ENCODE results near the gene LRRC23. TPM values are rescaled to one million over a fixed set of nuclear protein-coding genes. Genes with fewer than 3 reads are reported as not detected.

The LRRC23 gene
- total RNA-seq, 6 experiments from 2014 or later = 0.93 to 4.3 (median 2.6) TPM

GRCh38 chr12:6921539-6921938 is 16.9 kb downstream of the LRRC23 start:
- H3K9me3 ChIP-seq = no peaks in the 10 kb centered on the region
- 100% methylated on average over 1 of the region's 7 CpGs for WGBS (ENCODE audit: insufficient coverage, low coverage, low lambda C conversion rate, missing lambda C conversion rate)
- TF ChIP-seq POLR2A (IDR thresholded peaks at IDR 0.05) = no peak
- TF ChIP-seq, protein P1, sequence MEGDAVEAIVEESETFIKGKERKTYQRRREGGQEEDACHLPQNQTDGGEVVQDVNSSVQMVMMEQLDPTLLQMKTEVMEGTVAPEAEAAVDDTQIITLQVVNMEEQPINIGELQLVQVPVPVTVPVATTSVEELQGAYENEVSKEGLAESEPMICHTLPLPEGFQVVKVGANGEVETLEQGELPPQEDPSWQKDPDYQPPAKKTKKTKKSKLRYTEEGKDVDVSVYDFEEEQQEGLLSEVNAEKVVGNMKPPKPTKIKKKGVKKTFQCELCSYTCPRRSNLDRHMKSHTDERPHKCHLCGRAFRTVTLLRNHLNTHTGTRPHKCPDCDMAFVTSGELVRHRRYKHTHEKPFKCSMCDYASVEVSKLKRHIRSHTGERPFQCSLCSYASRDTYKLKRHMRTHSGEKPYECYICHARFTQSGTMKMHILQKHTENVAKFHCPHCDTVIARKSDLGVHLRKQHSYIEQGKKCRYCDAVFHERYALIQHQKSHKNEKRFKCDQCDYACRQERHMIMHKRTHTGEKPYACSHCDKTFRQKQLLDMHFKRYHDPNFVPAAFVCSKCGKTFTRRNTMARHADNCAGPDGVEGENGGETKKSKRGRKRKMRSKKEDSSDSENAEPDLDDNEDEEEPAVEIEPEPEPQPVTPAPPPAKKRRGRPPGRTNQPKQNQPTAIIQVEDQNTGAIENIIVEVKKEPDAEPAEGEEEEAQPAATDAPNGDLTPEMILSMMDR (IDR thresholded peaks at IDR 0.05) = no peak
- H3K36me3 ChIP-seq = no peaks in the 10 kb centered on the region
- DNase-seq (no peak), ATAC-seq (no peak)
- no peak overlapping the region for H3K4me3 ChIP-seq
- H3K27me3 ChIP-seq = no peaks in the 10 kb centered on the region
- peaks cover 0 to 23% (median 11%) of the 10 kb centered on the region in 4 donors for H3K4me1 ChIP-seq
- no peak overlapping the region for H3K27ac ChIP-seq
- intact Hi-C loops (cut with DNase I) = no loop called here

- peaks cover 0 to 30% (median 13%) of the 10 kb centered on the region in 4 donors for H3K4me1 ChIP-seq
- intact Hi-C loops (cut with DNase I) = no loop called here
- ATAC-seq (no peak), DNase-seq (no peak)
- H3K27me3 ChIP-seq = no peaks in the 10 kb centered on the region
- no peak overlapping the region for H3K27ac ChIP-seq
- H3K36me3 ChIP-seq = no peaks in the 10 kb centered on the region
- WGBS (ENCODE audit: insufficient coverage, low coverage, low lambda C conversion rate, missing lambda C conversion rate) = 79% methylated on average over 2 of the region's 9 CpGs
- H3K9me3 ChIP-seq = no peaks in the 10 kb centered on the region
- no peak overlapping the region for H3K4me3 ChIP-seq
- TF ChIP-seq, protein P1 (IDR thresholded peaks at IDR 0.05) = no peak
- TF ChIP-seq POLR2A (IDR thresholded peaks at IDR 0.05) = no peak
Measured at GRCh38 chr12:6921996-6922946, 17.6 kb downstream of the LRRC23 start.

DNA sequence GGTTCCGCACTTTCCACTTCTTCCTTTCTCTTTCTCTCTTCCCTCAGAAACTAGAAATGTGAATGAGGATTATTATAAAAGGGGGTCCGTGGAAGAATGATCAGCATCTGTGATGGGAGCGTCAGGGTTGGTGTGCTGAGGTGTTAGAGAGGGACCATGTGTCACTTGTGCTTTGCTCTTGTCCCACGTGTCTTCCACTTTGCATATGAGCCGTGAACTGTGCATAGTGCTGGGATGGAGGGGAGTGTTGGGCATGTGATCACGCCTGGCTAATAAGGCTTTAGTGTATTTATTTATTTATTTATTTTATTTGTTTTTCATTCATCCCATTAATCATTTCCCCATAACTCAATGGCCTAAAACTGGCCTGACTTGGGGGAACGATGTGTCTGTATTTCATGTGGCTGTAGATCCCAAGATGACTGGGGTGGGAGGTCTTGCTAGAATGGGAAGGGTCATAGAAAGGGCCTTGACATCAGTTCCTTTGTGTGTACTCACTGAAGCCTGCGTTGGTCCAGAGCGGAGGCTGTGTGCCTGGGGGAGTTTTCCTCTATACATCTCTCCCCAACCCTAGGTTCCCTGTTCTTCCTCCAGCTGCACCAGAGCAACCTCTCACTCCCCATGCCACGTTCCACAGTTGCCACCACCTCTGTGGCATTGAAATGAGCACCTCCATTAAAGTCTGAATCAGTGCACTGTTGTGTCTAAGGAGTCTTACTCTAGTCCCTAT is 18.5 kb downstream of the LRRC23 start:
- Histone ChIP-seq H3K9me3 (no peaks in the 10 kb centered on the region), H3K36me3 (no peaks in the 10 kb centered on the region), H3K4me1 (peaks cover 0 to 30% (median 13%) of the 10 kb centered on the region in 4 donors), H3K27ac (no peak overlapping the region), H3K4me3 (no peak overlapping the region), H3K27me3 (no peaks in the 10 kb centered on the region)
- intact Hi-C loops (cut with DNase I) = no loop called here
- ATAC-seq (no peak), DNase-seq (no peak)
- TF ChIP-seq, protein P1 (IDR thresholded peaks at IDR 0.05) = no peak
- TF ChIP-seq POLR2A (IDR thresholded peaks at IDR 0.05) = no peak
- 58% methylated on average over 10 of the region's 10 CpGs for WGBS (ENCODE audit: insufficient coverage, low coverage, low lambda C conversion rate, missing lambda C conversion rate)

GRCh38 chr12:6923851-6924250 is 19.2 kb downstream of the LRRC23 start:
- peaks cover 0 to 31% (median 13%) of the 10 kb centered on the region in 4 donors for H3K4me1 ChIP-seq
- intact Hi-C loops (cut with DNase I) = no loop called here
- H3K4me3 ChIP-seq = no peak overlapping the region
- H3K36me3 ChIP-seq = no peaks in the 10 kb centered on the region
- H3K9me3 ChIP-seq = no peaks in the 10 kb centered on the region
- no peak for DNase-seq
- H3K27ac ChIP-seq = no peak overlapping the region
- TF ChIP-seq, protein P1 (IDR thresholded peaks at IDR 0.05) = no peak
- TF ChIP-seq POLR2A (IDR thresholded peaks at IDR 0.05) = no peak
- no peaks in the 10 kb centered on the region for H3K27me3 ChIP-seq
- 23% methylated on average over 6 of the region's 6 CpGs for WGBS (ENCODE audit: insufficient coverage, low coverage, low lambda C conversion rate, missing lambda C conversion rate)
- ATAC-seq = no peak

Data from right lobe of liver (tissue), 6 donors.